ENCODE data around the gene TSPAN9.
"Not testable (repeated sequence)": the region's sequence is repeated elsewhere in the genome, so short reads cannot be mapped to it uniquely, and the experiment has no call there.

DNA sequence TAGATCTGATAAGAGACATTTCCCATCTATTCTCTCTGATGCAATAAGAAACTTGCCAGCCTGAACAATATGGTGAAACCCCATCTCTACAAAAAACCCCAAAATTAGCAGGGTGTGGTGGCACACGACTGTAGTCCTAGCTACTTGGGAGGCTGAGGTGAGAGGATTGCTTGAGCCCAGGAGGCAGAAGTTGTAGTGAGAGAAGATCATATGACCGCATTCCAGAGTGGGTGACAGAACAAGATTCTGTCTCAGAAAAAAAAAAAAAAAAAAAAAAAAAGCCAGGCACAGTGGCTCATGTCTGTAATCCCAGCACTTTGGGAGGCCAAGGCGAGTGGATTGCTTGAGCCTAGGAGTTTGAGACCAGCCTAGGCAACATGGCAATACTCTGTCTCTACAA, 11.3 kb upstream of the TSPAN9 start:
- TF ChIP-seq, protein P1, sequence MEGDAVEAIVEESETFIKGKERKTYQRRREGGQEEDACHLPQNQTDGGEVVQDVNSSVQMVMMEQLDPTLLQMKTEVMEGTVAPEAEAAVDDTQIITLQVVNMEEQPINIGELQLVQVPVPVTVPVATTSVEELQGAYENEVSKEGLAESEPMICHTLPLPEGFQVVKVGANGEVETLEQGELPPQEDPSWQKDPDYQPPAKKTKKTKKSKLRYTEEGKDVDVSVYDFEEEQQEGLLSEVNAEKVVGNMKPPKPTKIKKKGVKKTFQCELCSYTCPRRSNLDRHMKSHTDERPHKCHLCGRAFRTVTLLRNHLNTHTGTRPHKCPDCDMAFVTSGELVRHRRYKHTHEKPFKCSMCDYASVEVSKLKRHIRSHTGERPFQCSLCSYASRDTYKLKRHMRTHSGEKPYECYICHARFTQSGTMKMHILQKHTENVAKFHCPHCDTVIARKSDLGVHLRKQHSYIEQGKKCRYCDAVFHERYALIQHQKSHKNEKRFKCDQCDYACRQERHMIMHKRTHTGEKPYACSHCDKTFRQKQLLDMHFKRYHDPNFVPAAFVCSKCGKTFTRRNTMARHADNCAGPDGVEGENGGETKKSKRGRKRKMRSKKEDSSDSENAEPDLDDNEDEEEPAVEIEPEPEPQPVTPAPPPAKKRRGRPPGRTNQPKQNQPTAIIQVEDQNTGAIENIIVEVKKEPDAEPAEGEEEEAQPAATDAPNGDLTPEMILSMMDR (IDR thresholded peaks at IDR 0.05) = not testable (repeated sequence)
- TF ChIP-seq, protein P2, sequence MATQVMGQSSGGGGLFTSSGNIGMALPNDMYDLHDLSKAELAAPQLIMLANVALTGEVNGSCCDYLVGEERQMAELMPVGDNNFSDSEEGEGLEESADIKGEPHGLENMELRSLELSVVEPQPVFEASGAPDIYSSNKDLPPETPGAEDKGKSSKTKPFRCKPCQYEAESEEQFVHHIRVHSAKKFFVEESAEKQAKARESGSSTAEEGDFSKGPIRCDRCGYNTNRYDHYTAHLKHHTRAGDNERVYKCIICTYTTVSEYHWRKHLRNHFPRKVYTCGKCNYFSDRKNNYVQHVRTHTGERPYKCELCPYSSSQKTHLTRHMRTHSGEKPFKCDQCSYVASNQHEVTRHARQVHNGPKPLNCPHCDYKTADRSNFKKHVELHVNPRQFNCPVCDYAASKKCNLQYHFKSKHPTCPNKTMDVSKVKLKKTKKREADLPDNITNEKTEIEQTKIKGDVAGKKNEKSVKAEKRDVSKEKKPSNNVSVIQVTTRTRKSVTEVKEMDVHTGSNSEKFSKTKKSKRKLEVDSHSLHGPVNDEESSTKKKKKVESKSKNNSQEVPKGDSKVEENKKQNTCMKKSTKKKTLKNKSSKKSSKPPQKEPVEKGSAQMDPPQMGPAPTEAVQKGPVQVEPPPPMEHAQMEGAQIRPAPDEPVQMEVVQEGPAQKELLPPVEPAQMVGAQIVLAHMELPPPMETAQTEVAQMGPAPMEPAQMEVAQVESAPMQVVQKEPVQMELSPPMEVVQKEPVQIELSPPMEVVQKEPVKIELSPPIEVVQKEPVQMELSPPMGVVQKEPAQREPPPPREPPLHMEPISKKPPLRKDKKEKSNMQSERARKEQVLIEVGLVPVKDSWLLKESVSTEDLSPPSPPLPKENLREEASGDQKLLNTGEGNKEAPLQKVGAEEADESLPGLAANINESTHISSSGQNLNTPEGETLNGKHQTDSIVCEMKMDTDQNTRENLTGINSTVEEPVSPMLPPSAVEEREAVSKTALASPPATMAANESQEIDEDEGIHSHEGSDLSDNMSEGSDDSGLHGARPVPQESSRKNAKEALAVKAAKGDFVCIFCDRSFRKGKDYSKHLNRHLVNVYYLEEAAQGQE (IDR thresholded peaks at IDR 0.05; ENCODE audit: insufficient read depth in 1 of 2, low read depth in 2 of 2, low read length in 1 of 2) = not testable (repeated sequence)
- not testable (repeated sequence) for TF ChIP-seq POLR2AphosphoS5 (IDR thresholded peaks at IDR 0.05; ENCODE audit: low read depth, low read length); TCF7L2 (IDR thresholded peaks at IDR 0.05; ENCODE audit: low read depth, low read length); SIN3A (IDR thresholded peaks at IDR 0.05; ENCODE audit: borderline replicate concordance, insufficient read depth, low read depth, low read length)
